Cardiac muscle cell (in vitro differentiated cells and primary cell): Measurements from ENCODE around the gene CDC42. TPM values are rescaled to one million over a fixed set of nuclear protein-coding genes. Genes with fewer than 3 reads are reported as not detected.
A peak's percentile ranks its signal among the peaks of the same experiment; 100 is the strongest.

Source experiments
- DNase-seq, 2 donors: peaks; one replicate each; pipeline versions ENCODE4 v3.0.0 to v3.0.0-alpha.2; 2010 to 2017; ENCODE audit warnings: low read depth in 1 of 2, low spot score in 1 of 2
- H3K27ac ChIP-seq: fragments of 200-600 bp; sonication (generic); 2 replicates; pipeline ENCODE4 v1.5.1; 2016
- H3K27me3 ChIP-seq: fragments of 200-600 bp; sonication (generic); 2 replicates; pipeline ENCODE4 v1.6.0; 2016; ENCODE audit warnings: control low read depth
- H3K36me3 ChIP-seq: fragments of 200-600 bp; sonication (generic); 2 replicates; pipeline ENCODE4 v1.5.1; 2016; ENCODE audit warnings: control low read depth
- H3K4me1 ChIP-seq: fragments of 200-600 bp; sonication (generic); 2 replicates; pipeline ENCODE4 v1.8.1; 2017; ENCODE audit warnings: low read depth, mild to moderate bottlenecking, mixed run types
- H3K4me3 ChIP-seq: fragments of 200-600 bp; sonication (generic); 2 replicates; pipeline ENCODE4 v1.5.1; 2016; ENCODE audit warnings: mild to moderate bottlenecking
- H3K9me3 ChIP-seq: fragments of 200-600 bp; sonication (generic); 2 replicates; pipeline ENCODE4 v1.5.1; 2017; ENCODE audit warnings: low read depth, mild to moderate bottlenecking, control low read depth
- CTCF ChIP-seq: IDR thresholded peaks from 2 replicates; pipeline ENCODE4 v1.5.1; 2012; ENCODE audit warnings: low read depth, mild to moderate bottlenecking, low read length
- polyA plus RNA-seq: library from polyadenylated mRNA; unstranded; fragments of >200 nt; fragmentation: Nextera tagmentation; extraction: Ambion mirVana; gene quantifications from 2 replicates; pipeline ENCODE4 v1.2.1, GENCODE V29; 2016
- total RNA-seq: library from RNA; depleted of rRNA; stranded (reverse); fragments of >200 nt; gene quantifications from 2 replicates; pipeline ENCODE4 v1.2.3, GENCODE V29; 2016

The CDC42 gene
- total and polyA plus RNA-seq, 2 experiments from 2014 or later: 72.0 to 140 TPM

- H3K9me3 ChIP-seq: no peaks in the 10 kb centered on the region
- DNase-seq: no peak
- peaks cover 33% of the 10 kb centered on the region for H3K4me1 ChIP-seq
- no peak for TF ChIP-seq CTCF
- H3K27me3 ChIP-seq: no peaks in the 10 kb centered on the region
- H3K4me3 ChIP-seq: no peak overlapping the region
- no peak overlapping the region for H3K27ac ChIP-seq
- no peaks in the 10 kb centered on the region for H3K36me3 ChIP-seq
Observed at GRCh38 chr1:22117238-22117637, 64.7 kb downstream of the CDC42 start.

- Histone ChIP-seq H3K4me3 (no peak overlapping the region), H3K9me3 (no peaks in the 10 kb centered on the region), H3K4me1 (peaks cover 31% of the 10 kb centered on the region), H3K27me3 (no peaks in the 10 kb centered on the region), H3K27ac (no peak overlapping the region), H3K36me3 (no peaks in the 10 kb centered on the region)
- no peak for TF ChIP-seq CTCF
- peak in 1 of 2 donors; percentile 66 for DNase-seq
Observed at GRCh38 chr1:22117851-22118250, 65.3 kb downstream of the CDC42 start.

GRCh38 chr1:22118291-22118992 lies 65.9 kb downstream of the CDC42 start:
- H3K27ac ChIP-seq: no peak overlapping the region
- no peak for DNase-seq
- H3K27me3 ChIP-seq: no peaks in the 10 kb centered on the region
- H3K4me3 ChIP-seq: no peak overlapping the region
- no peaks in the 10 kb centered on the region for H3K36me3 ChIP-seq
- TF ChIP-seq CTCF: no peak
- H3K9me3 ChIP-seq: no peaks in the 10 kb centered on the region
- H3K4me1 ChIP-seq: peaks cover 29% of the 10 kb centered on the region

GRCh38 chr1:22119626-22120468 lies 67.3 kb downstream of the CDC42 start:
- no peak overlapping the region for H3K4me3 ChIP-seq
- H3K9me3 ChIP-seq: no peaks in the 10 kb centered on the region
- H3K4me1 ChIP-seq: peaks cover 19% of the 10 kb centered on the region
- no peak for DNase-seq
- no peak overlapping the region for H3K27ac ChIP-seq
- TF ChIP-seq CTCF: no peak
- no peaks in the 10 kb centered on the region for H3K27me3 ChIP-seq
- H3K36me3 ChIP-seq: no peaks in the 10 kb centered on the region

GRCh38 chr1:22120469-22120790 lies 67.9 kb downstream of the CDC42 start:
- DNase-seq: no peak
- Histone ChIP-seq H3K4me1 (peaks cover 13% of the 10 kb centered on the region), H3K27me3 (no peaks in the 10 kb centered on the region), H3K27ac (no peak overlapping the region), H3K9me3 (no peaks in the 10 kb centered on the region), H3K36me3 (no peaks in the 10 kb centered on the region), H3K4me3 (no peak overlapping the region)
- no peak for TF ChIP-seq CTCF
